ENCODE results near the gene LITAF.

DNA sequence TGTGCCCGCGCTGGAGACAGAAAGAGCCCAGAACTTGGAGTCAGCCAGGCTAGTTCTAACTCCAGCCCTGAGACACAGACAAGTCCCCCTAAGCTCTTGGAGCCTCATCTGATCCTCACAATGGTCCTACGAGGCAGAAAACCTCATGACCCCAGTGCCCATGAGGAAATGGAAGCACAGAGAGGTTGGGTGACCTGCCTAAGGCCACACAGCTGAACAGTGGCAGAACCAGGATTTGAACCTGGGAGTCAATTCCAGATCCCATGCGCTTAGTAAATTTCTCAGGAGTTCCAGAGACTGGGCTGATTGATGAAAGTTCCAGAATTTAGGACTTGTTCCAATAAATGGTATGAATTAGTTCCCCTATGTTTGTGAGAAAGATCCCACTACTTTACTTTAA is 39.0 kb upstream of the LITAF start:
- TF ChIP-seq POLR2A (IDR thresholded peaks at IDR 0.05) (no peak), EP300 (IDR thresholded peaks at IDR 0.05) (no peak)
- TF ChIP-seq, protein P1, sequence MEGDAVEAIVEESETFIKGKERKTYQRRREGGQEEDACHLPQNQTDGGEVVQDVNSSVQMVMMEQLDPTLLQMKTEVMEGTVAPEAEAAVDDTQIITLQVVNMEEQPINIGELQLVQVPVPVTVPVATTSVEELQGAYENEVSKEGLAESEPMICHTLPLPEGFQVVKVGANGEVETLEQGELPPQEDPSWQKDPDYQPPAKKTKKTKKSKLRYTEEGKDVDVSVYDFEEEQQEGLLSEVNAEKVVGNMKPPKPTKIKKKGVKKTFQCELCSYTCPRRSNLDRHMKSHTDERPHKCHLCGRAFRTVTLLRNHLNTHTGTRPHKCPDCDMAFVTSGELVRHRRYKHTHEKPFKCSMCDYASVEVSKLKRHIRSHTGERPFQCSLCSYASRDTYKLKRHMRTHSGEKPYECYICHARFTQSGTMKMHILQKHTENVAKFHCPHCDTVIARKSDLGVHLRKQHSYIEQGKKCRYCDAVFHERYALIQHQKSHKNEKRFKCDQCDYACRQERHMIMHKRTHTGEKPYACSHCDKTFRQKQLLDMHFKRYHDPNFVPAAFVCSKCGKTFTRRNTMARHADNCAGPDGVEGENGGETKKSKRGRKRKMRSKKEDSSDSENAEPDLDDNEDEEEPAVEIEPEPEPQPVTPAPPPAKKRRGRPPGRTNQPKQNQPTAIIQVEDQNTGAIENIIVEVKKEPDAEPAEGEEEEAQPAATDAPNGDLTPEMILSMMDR (IDR thresholded peaks at IDR 0.05), result no peak
